Measurements from ENCODE around the gene STARD13. TPM values are rescaled to one million over a fixed set of nuclear protein-coding genes. Genes with fewer than 3 reads are reported as not detected.

STARD13 gene
- total and polyA plus RNA-seq, 7 experiments from 2014 or later: 0.30 to 1.1 (median 0.73) TPM; not detected in 2

DNA sequence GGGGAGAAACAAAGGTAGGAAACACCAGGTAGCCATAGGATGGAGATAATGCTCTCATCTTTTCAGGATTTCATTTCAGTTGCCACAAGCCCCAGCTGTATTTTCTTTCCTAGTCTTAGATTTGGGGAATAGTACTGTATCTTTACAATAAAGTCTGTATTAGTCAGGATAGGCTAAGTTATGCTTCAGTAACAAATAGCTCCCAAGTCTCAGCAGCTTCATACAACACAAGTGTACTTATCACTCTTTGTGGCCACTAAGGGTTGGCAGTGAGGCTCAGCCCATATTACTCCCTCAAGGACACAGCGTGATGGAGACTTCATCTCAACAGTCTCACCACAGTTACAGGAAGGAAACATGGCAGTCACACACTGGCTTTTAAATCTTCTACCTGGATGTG, 61.4 kb downstream of the STARD13 start:
- no peaks in the 10 kb centered on the region for H3K36me3 ChIP-seq (ENCODE audit: control insufficient read depth in 2 of 3, insufficient read depth in 3 of 3, low read length in 3 of 3)
- intact Hi-C loops (cut with micrococcal nuclease): loop anchor here in 1 of 2 donors (10.0 kb wide), 1 partner anchor 591 kb away; the partner anchor contains the start of gene RFC3
- peaks cover 0 to 4% of the 10 kb centered on the region in 2 donors for H3K4me1 ChIP-seq (ENCODE audit: control insufficient read depth in 2 of 2, insufficient read depth in 2 of 2, low read length in 2 of 2)
- no peaks in the 10 kb centered on the region for H3K9me3 ChIP-seq (ENCODE audit: control insufficient read depth in 2 of 3, low read length in 3 of 3)
- no peaks in the 10 kb centered on the region for H3K27me3 ChIP-seq (ENCODE audit: control insufficient read depth in 2 of 2, insufficient read depth in 2 of 2, low read length in 2 of 2)
- ChIA-PET CTCF (interaction anchor here (2.2 kb wide), 1 partner anchor 501 kb away, joined by 5 read pairs; no protein-coding TSS in a partner anchor), POLR2A (no interaction called here)
- DNase-seq: no peak
- H3K4me3 ChIP-seq (ENCODE audit: low read length): no peak overlapping the region
- Mint-ChIP-seq H3K27me3 (peaks cover 0 to 5% (median 4%) of the 10 kb centered on the region in 5 donors), H3K27ac (no peak overlapping the region), H3K36me3 (peaks cover 0 to 6% (median 0%) of the 10 kb centered on the region in 5 donors), H3K4me3 (no peak overlapping the region), H3K9me3 (peaks cover 0 to 5% (median 0%) of the 10 kb centered on the region in 11 donors), H3K4me1 (peaks cover 0 to 11% (median 6%) of the 10 kb centered on the region in 7 donors)
- H3K27ac ChIP-seq (ENCODE audit: low read depth, low read length): no peak overlapping the region
- ATAC-seq: no peak

GRCh38 chr13:33219926-33220325, 65.6 kb downstream of the STARD13 start:
- Histone ChIP-seq H3K27me3 (ENCODE audit: control insufficient read depth in 2 of 2, insufficient read depth in 2 of 2, low read length in 2 of 2) (no peaks in the 10 kb centered on the region), H3K4me3 (ENCODE audit: low read length) (no peak overlapping the region), H3K36me3 (ENCODE audit: control insufficient read depth in 2 of 3, insufficient read depth in 3 of 3, low read length in 3 of 3) (no peaks in the 10 kb centered on the region), H3K4me1 (ENCODE audit: control insufficient read depth in 2 of 2, insufficient read depth in 2 of 2, low read length in 2 of 2) (no peaks in the 10 kb centered on the region), H3K9me3 (ENCODE audit: control insufficient read depth in 2 of 3, low read length in 3 of 3) (no peaks in the 10 kb centered on the region), H3K27ac (ENCODE audit: low read depth, low read length) (no peak overlapping the region)
- peaks cover 0 to 5% (median 0%) of the 10 kb centered on the region in 5 donors for H3K27me3 Mint-ChIP-seq
- peaks cover 0 to 5% (median 0%) of the 10 kb centered on the region in 11 donors for H3K9me3 Mint-ChIP-seq
- no peak overlapping the region for H3K4me3 Mint-ChIP-seq
- H3K36me3 Mint-ChIP-seq: peaks cover 0 to 6% (median 0%) of the 10 kb centered on the region in 5 donors
- no peak for ATAC-seq
- DNase-seq: no peak
- intact Hi-C loops (cut with micrococcal nuclease): loop anchor here in 1 of 2 donors (10.0 kb wide), 1 partner anchor 595 kb away; the partner anchor contains the start of gene RFC3
- peaks cover 0 to 5% (median 0%) of the 10 kb centered on the region in 7 donors for H3K4me1 Mint-ChIP-seq
- H3K27ac Mint-ChIP-seq: no peak overlapping the region
- ChIA-PET POLR2A (no interaction called here), CTCF (no interaction called here)

DNA sequence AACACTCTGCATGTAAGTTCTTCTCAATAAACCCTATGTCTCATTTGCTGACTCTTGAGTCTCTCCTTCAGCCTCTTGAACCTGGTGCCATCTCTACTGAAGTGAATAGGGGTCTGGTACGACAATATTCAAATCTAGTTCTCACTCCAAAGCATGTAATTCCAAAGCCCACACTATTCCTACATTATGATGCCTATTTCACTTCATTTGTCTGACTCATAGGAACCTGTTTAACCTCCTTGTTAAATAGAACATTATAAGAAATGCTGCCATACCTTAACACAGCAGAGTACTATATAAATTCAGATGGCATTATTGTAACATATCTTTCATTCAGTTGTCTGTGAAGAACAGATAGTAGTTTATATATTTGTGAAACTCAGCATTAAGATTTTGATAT, 67.1 kb downstream of the STARD13 start:
- no peaks in the 10 kb centered on the region for H3K9me3 ChIP-seq (ENCODE audit: control insufficient read depth in 2 of 3, low read length in 3 of 3)
- intact Hi-C loops (cut with micrococcal nuclease): no loop called here
- H3K27ac Mint-ChIP-seq: no peak overlapping the region
- peaks cover 0 to 1% (median 0%) of the 10 kb centered on the region in 11 donors for H3K9me3 Mint-ChIP-seq
- DNase-seq (no peak), ATAC-seq (no peak)
- no peak overlapping the region for H3K27ac ChIP-seq (ENCODE audit: low read depth, low read length)
- H3K4me3 ChIP-seq (ENCODE audit: low read length): no peak overlapping the region
- no peaks in the 10 kb centered on the region for H3K27me3 ChIP-seq (ENCODE audit: control insufficient read depth in 2 of 2, insufficient read depth in 2 of 2, low read length in 2 of 2)
- H3K27me3 Mint-ChIP-seq: peaks cover 0 to 5% (median 0%) of the 10 kb centered on the region in 5 donors
- POLR2A ChIA-PET: no interaction called here
- CTCF ChIA-PET: no interaction called here
- H3K4me1 ChIP-seq (ENCODE audit: control insufficient read depth in 2 of 2, insufficient read depth in 2 of 2, low read length in 2 of 2): no peaks in the 10 kb centered on the region
- peaks cover 0 to 2% (median 0%) of the 10 kb centered on the region in 5 donors for H3K36me3 Mint-ChIP-seq
- H3K4me3 Mint-ChIP-seq: no peak overlapping the region
- no peaks in the 10 kb centered on the region for H3K36me3 ChIP-seq (ENCODE audit: control insufficient read depth in 2 of 3, insufficient read depth in 3 of 3, low read length in 3 of 3)
- H3K4me1 Mint-ChIP-seq: peaks cover 0 to 5% (median 0%) of the 10 kb centered on the region in 7 donors

- H3K27ac Mint-ChIP-seq: no peak overlapping the region
- H3K4me3 Mint-ChIP-seq: no peak overlapping the region
- H3K36me3 Mint-ChIP-seq: peaks cover 0 to 2% (median 0%) of the 10 kb centered on the region in 5 donors
- H3K4me1 ChIP-seq (ENCODE audit: control insufficient read depth in 2 of 2, insufficient read depth in 2 of 2, low read length in 2 of 2): no peaks in the 10 kb centered on the region
- peaks cover 0 to 9% (median 0%) of the 10 kb centered on the region in 5 donors for H3K27me3 Mint-ChIP-seq
- H3K4me1 Mint-ChIP-seq: peaks cover 0 to 4% (median 0%) of the 10 kb centered on the region in 7 donors
- peaks cover 0 to 1% (median 0%) of the 10 kb centered on the region in 11 donors for H3K9me3 Mint-ChIP-seq
- ATAC-seq: no peak
- no peaks in the 10 kb centered on the region for H3K36me3 ChIP-seq (ENCODE audit: control insufficient read depth in 2 of 3, insufficient read depth in 3 of 3, low read length in 3 of 3)
- no peak overlapping the region for H3K27ac ChIP-seq (ENCODE audit: low read depth, low read length)
- H3K4me3 ChIP-seq (ENCODE audit: low read length): no peak overlapping the region
- no peaks in the 10 kb centered on the region for H3K27me3 ChIP-seq (ENCODE audit: control insufficient read depth in 2 of 2, insufficient read depth in 2 of 2, low read length in 2 of 2)
- DNase-seq: no peak
- ChIA-PET CTCF (interaction anchor here (0.7 kb wide), 1 partner anchor 431 kb away, joined by 3 read pairs; no protein-coding TSS in a partner anchor), POLR2A (no interaction called here)
- intact Hi-C loops (cut with micrococcal nuclease): no loop called here
- H3K9me3 ChIP-seq (ENCODE audit: control insufficient read depth in 2 of 3, low read length in 3 of 3): no peaks in the 10 kb centered on the region
These were observed 67.5 kb downstream of the STARD13 start for GRCh38 chr13:33218020-33218419.

- Histone ChIP-seq H3K4me3 (ENCODE audit: low read length) (no peak overlapping the region), H3K27me3 (ENCODE audit: control insufficient read depth in 2 of 2, insufficient read depth in 2 of 2, low read length in 2 of 2) (no peaks in the 10 kb centered on the region), H3K9me3 (ENCODE audit: control insufficient read depth in 2 of 3, low read length in 3 of 3) (no peaks in the 10 kb centered on the region), H3K36me3 (ENCODE audit: control insufficient read depth in 2 of 3, insufficient read depth in 3 of 3, low read length in 3 of 3) (no peaks in the 10 kb centered on the region), H3K27ac (ENCODE audit: low read depth, low read length) (no peak overlapping the region), H3K4me1 (ENCODE audit: control insufficient read depth in 2 of 2, insufficient read depth in 2 of 2, low read length in 2 of 2) (no peaks in the 10 kb centered on the region)
- POLR2A ChIA-PET: no interaction called here
- Mint-ChIP-seq H3K4me1 (no peaks in the 10 kb centered on the region), H3K9me3 (peaks cover 0 to 1% (median 0%) of the 10 kb centered on the region in 11 donors), H3K27ac (no peak overlapping the region), H3K4me3 (no peak overlapping the region), H3K36me3 (peaks cover 0 to 2% (median 0%) of the 10 kb centered on the region in 5 donors), H3K27me3 (peaks cover 0 to 11% (median 0%) of the 10 kb centered on the region in 5 donors)
- ATAC-seq (no peak), DNase-seq (no peak)
- CTCF ChIA-PET: interaction anchor here (0.7 kb wide), 1 partner anchor 432 kb away, joined by 3 read pairs; no protein-coding TSS in a partner anchor
- intact Hi-C loops (cut with micrococcal nuclease): no loop called here
These were observed 68.3 kb downstream of the STARD13 start for GRCh38 chr13:33217256-33217655.

GRCh38 chr13:33213797-33214196, 71.8 kb downstream of the STARD13 start:
- Mint-ChIP-seq H3K4me3 (no peak overlapping the region), H3K27me3 (peaks cover 0 to 11% (median 7%) of the 10 kb centered on the region in 5 donors), H3K4me1 (no peaks in the 10 kb centered on the region), H3K27ac (no peak overlapping the region), H3K36me3 (no peaks in the 10 kb centered on the region), H3K9me3 (peaks cover 0 to 3% (median 0%) of the 10 kb centered on the region in 11 donors)
- ATAC-seq: no peak
- no peak for DNase-seq
- Histone ChIP-seq H3K4me3 (ENCODE audit: low read length) (no peak overlapping the region), H3K4me1 (ENCODE audit: control insufficient read depth in 2 of 2, insufficient read depth in 2 of 2, low read length in 2 of 2) (no peaks in the 10 kb centered on the region), H3K27ac (ENCODE audit: low read depth, low read length) (no peak overlapping the region), H3K27me3 (ENCODE audit: control insufficient read depth in 2 of 2, insufficient read depth in 2 of 2, low read length in 2 of 2) (peaks cover 0 to 6% of the 10 kb centered on the region in 2 donors), H3K36me3 (ENCODE audit: control insufficient read depth in 2 of 3, insufficient read depth in 3 of 3, low read length in 3 of 3) (no peaks in the 10 kb centered on the region), H3K9me3 (ENCODE audit: control insufficient read depth in 2 of 3, low read length in 3 of 3) (no peaks in the 10 kb centered on the region)
- ChIA-PET POLR2A (no interaction called here), CTCF (no interaction called here)
- intact Hi-C loops (cut with micrococcal nuclease): no loop called here

Measured in naive thymus-derived CD4-positive, alpha-beta T cell (primary cell).